Measurements from ENCODE around the gene FHL2. TPM values are rescaled to one million over a fixed set of nuclear protein-coding genes. Genes with fewer than 3 reads are reported as not detected.

The FHL2 gene
- total and polyA plus RNA-seq, 2 of the 13 experiments (the other 11 are each of a cell fraction or from before 2014, with no cell fraction given) = 1.9 to 74.8 TPM

DNA sequence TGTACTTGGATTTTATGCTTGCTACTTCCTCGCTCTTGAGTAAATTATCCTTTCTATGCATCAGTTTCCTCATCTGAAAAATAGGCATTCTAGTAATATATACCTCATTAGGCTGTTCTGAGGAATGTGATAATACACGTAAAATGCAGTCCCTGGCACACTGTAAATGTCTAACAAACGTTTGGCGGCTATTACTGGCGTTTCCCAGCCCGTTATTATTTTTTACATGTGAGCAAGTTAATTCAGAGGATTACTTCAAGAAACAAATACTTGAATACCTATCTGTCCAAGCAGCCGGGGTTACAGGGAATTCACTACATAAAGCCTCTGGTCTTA, 62.1 kb downstream of the FHL2 start (continued):
- TF ChIP-seq, protein P1, sequence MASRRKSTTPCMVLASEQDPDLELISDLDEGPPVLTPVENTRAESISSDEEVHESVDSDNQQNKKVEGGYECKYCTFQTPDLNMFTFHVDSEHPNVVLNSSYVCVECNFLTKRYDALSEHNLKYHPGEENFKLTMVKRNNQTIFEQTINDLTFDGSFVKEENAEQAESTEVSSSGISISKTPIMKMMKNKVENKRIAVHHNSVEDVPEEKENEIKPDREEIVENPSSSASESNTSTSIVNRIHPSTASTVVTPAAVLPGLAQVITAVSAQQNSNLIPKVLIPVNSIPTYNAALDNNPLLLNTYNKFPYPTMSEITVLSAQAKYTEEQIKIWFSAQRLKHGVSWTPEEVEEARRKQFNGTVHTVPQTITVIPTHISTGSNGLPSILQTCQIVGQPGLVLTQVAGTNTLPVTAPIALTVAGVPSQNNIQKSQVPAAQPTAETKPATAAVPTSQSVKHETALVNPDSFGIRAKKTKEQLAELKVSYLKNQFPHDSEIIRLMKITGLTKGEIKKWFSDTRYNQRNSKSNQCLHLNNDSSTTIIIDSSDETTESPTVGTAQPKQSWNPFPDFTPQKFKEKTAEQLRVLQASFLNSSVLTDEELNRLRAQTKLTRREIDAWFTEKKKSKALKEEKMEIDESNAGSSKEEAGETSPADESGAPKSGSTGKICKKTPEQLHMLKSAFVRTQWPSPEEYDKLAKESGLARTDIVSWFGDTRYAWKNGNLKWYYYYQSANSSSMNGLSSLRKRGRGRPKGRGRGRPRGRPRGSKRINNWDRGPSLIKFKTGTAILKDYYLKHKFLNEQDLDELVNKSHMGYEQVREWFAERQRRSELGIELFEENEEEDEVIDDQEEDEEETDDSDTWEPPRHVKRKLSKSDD (CRISPR knock-in tag; IDR thresholded peaks at IDR 0.05; ENCODE audit: low read depth) = no peak
- no peak for TF ChIP-seq RFXAP (CRISPR knock-in tag; IDR thresholded peaks at IDR 0.05; ENCODE audit: borderline replicate concordance)
- TF ChIP-seq FOXM1 (CRISPR knock-in tag; IDR thresholded peaks at IDR 0.05) = no peak
- TF ChIP-seq, protein P2, sequence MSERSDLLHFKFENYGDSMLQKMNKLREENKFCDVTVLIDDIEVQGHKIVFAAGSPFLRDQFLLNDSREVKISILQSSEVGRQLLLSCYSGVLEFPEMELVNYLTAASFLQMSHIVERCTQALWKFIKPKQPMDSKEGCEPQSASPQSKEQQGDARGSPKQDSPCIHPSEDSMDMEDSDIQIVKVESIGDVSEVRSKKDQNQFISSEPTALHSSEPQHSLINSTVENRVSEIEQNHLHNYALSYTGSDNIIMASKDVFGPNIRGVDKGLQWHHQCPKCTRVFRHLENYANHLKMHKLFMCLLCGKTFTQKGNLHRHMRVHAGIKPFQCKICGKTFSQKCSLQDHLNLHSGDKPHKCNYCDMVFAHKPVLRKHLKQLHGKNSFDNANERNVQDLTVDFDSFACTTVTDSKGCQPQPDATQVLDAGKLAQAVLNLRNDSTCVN (CRISPR knock-in tag; IDR thresholded peaks at IDR 0.05; ENCODE audit: borderline replicate concordance) = no peak
- TF ChIP-seq, protein P3, sequence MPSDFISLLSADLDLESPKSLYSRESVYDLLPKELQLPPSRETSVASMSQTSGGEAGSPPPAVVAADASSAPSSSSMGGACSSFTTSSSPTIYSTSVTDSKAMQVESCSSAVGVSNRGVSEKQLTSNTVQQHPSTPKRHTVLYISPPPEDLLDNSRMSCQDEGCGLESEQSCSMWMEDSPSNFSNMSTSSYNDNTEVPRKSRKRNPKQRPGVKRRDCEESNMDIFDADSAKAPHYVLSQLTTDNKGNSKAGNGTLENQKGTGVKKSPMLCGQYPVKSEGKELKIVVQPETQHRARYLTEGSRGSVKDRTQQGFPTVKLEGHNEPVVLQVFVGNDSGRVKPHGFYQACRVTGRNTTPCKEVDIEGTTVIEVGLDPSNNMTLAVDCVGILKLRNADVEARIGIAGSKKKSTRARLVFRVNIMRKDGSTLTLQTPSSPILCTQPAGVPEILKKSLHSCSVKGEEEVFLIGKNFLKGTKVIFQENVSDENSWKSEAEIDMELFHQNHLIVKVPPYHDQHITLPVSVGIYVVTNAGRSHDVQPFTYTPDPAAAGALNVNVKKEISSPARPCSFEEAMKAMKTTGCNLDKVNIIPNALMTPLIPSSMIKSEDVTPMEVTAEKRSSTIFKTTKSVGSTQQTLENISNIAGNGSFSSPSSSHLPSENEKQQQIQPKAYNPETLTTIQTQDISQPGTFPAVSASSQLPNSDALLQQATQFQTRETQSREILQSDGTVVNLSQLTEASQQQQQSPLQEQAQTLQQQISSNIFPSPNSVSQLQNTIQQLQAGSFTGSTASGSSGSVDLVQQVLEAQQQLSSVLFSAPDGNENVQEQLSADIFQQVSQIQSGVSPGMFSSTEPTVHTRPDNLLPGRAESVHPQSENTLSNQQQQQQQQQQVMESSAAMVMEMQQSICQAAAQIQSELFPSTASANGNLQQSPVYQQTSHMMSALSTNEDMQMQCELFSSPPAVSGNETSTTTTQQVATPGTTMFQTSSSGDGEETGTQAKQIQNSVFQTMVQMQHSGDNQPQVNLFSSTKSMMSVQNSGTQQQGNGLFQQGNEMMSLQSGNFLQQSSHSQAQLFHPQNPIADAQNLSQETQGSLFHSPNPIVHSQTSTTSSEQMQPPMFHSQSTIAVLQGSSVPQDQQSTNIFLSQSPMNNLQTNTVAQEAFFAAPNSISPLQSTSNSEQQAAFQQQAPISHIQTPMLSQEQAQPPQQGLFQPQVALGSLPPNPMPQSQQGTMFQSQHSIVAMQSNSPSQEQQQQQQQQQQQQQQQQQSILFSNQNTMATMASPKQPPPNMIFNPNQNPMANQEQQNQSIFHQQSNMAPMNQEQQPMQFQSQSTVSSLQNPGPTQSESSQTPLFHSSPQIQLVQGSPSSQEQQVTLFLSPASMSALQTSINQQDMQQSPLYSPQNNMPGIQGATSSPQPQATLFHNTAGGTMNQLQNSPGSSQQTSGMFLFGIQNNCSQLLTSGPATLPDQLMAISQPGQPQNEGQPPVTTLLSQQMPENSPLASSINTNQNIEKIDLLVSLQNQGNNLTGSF (CRISPR knock-in tag; IDR thresholded peaks at IDR 0.05) = no peak
- no peak for TF ChIP-seq HMG20A (CRISPR knock-in tag; IDR thresholded peaks at IDR 0.05; ENCODE audit: borderline replicate concordance)
- no peak for TF ChIP-seq ZNF552 (CRISPR knock-in tag; IDR thresholded peaks at IDR 0.05; ENCODE audit: borderline replicate concordance)
- no peak for TF ChIP-seq ZNF788 (CRISPR knock-in tag; IDR thresholded peaks at IDR 0.05; ENCODE audit: borderline replicate concordance)
- TF ChIP-seq, protein P4, sequence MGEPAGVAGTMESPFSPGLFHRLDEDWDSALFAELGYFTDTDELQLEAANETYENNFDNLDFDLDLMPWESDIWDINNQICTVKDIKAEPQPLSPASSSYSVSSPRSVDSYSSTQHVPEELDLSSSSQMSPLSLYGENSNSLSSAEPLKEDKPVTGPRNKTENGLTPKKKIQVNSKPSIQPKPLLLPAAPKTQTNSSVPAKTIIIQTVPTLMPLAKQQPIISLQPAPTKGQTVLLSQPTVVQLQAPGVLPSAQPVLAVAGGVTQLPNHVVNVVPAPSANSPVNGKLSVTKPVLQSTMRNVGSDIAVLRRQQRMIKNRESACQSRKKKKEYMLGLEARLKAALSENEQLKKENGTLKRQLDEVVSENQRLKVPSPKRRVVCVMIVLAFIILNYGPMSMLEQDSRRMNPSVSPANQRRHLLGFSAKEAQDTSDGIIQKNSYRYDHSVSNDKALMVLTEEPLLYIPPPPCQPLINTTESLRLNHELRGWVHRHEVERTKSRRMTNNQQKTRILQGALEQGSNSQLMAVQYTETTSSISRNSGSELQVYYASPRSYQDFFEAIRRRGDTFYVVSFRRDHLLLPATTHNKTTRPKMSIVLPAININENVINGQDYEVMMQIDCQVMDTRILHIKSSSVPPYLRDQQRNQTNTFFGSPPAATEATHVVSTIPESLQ (CRISPR knock-in tag; conservative IDR thresholded peaks at IDR 0.05) = 0 out of 2 replicates have a peak, but pooled peaks have one; percentile 8
- TF ChIP-seq ZNF451 (CRISPR knock-in tag; IDR thresholded peaks at IDR 0.05) = no peak
- TF ChIP-seq SMC3 (IDR thresholded peaks at IDR 0.05; ENCODE audit: low read length) = no peak

All from HepG2 (cell line).